Activated B cell treated with CpG ODN at 0.5 μM for 24 hours (primary cell): ENCODE results near the gene NOTCH3. TPM values are rescaled to one million over a fixed set of nuclear protein-coding genes. Genes with fewer than 3 reads are reported as not detected.

Experiments
- ATAC-seq: fragments of 200-7000 bp; cut with Tn5 transposase; one replicate; pipeline ENCODE4 v1.10.0; 2021; ENCODE audit warnings: low read depth, mild to moderate bottlenecking, moderate library complexity
- CTCF ChIA-PET: fragments of 350-600 bp; sonication (Branson Sonifier 250); formaldehyde crosslinking; loops from one replicate; lab custom pipeline; 2021; ENCODE audit warnings: antibody characterized with exemption; lab: Charles Lee
- POLR2A ChIA-PET: fragments of 350-600 bp; sonication (Branson Sonifier 250); formaldehyde crosslinking; loops from one replicate; lab custom pipeline; 2021; ENCODE audit warnings: antibody characterized with exemption; lab: Charles Lee
- DNase-seq: peaks from one replicate; pipeline ENCODE4 v3.0.0; 2022
- H3K27ac Mint-ChIP-seq: one replicate; pipeline ENCODE4 v1.8.0; 2020; ENCODE audit warnings: mixed read lengths
- H3K27me3 Mint-ChIP-seq: one replicate; pipeline ENCODE4 v1.8.0; 2021; ENCODE audit warnings: mixed read lengths
- H3K36me3 Mint-ChIP-seq: one replicate; pipeline ENCODE4 v1.8.0; 2021; ENCODE audit warnings: low read depth, mixed read lengths
- H3K4me1 Mint-ChIP-seq: one replicate; pipeline ENCODE4 v1.8.0; 2021; ENCODE audit warnings: mixed read lengths
- H3K4me3 Mint-ChIP-seq: one replicate; pipeline ENCODE4 v1.8.0; 2020; ENCODE audit warnings: mild to moderate bottlenecking, mixed read lengths
- H3K9me3 Mint-ChIP-seq: one replicate; pipeline ENCODE4 v1.8.0; 2020; ENCODE audit warnings: mixed read lengths
- CTCF ChIP-seq: fragments of 200-600 bp; IDR thresholded peaks from one replicate; pipeline ENCODE4 v1.8.0; 2022; ENCODE audit warnings: antibody characterized with exemption, mild to moderate bottlenecking
- intact Hi-C: fragments of 100-400 bp; cut with micrococcal nuclease; formaldehyde crosslinking; loops from one replicate; pipeline ENCODE4 v1.15.1; 2024
- total RNA-seq: library from RNA; stranded (reverse); gene quantifications from 2 replicates; pipeline ENCODE4 v1.2.3, GENCODE V29; 2022

The NOTCH3 gene
- total RNA-seq, 1 donor from 2014 or later = not detected

- Mint-ChIP-seq H3K36me3 (peaks cover 35% of the 10 kb centered on the region), H3K4me1 (no peaks in the 10 kb centered on the region), H3K27ac (no peak overlapping the region), H3K27me3 (peaks cover 3% of the 10 kb centered on the region), H3K4me3 (no peak overlapping the region), H3K9me3 (no peaks in the 10 kb centered on the region)
- POLR2A ChIA-PET = no interaction called here
- DNase-seq (no peak), ATAC-seq (no peak)
- CTCF ChIA-PET = no interaction called here
- TF ChIP-seq CTCF = no peak
- intact Hi-C loops = no loop called here
Measured at GRCh38 chr19:15113245-15114152, 87.3 kb downstream of the NOTCH3 start.

GRCh38 chr19:15112385-15112784 is 88.4 kb downstream of the NOTCH3 start:
- ATAC-seq (no peak), DNase-seq (no peak)
- Mint-ChIP-seq H3K4me3 (no peak overlapping the region), H3K4me1 (peaks cover 5% of the 10 kb centered on the region), H3K27ac (no peak overlapping the region), H3K27me3 (peaks cover 9% of the 10 kb centered on the region), H3K9me3 (no peaks in the 10 kb centered on the region), H3K36me3 (peaks cover 25% of the 10 kb centered on the region)
- ChIA-PET CTCF (no interaction called here), POLR2A (no interaction called here)
- intact Hi-C loops = no loop called here
- TF ChIP-seq CTCF = no peak

GRCh38 chr19:15111758-15112157 is 89.0 kb downstream of the NOTCH3 start:
- POLR2A ChIA-PET = no interaction called here
- Mint-ChIP-seq H3K36me3 (peaks cover 19% of the 10 kb centered on the region), H3K27me3 (peaks cover 12% of the 10 kb centered on the region), H3K4me3 (no peak overlapping the region), H3K27ac (no peak overlapping the region), H3K9me3 (no peaks in the 10 kb centered on the region), H3K4me1 (peaks cover 8% of the 10 kb centered on the region)
- intact Hi-C loops = no loop called here
- DNase-seq (no peak), ATAC-seq (no peak)
- TF ChIP-seq CTCF = no peak
- CTCF ChIA-PET = no interaction called here

- POLR2A ChIA-PET = no interaction called here
- intact Hi-C loops = no loop called here
- peaks cover 23% of the 10 kb centered on the region for H3K27me3 Mint-ChIP-seq
- peaks cover 11% of the 10 kb centered on the region for H3K4me1 Mint-ChIP-seq
- CTCF ChIA-PET = no interaction called here
- H3K27ac Mint-ChIP-seq = no peak overlapping the region
- H3K36me3 Mint-ChIP-seq = peaks cover 8% of the 10 kb centered on the region
- DNase-seq (no peak), ATAC-seq (no peak)
- no peaks in the 10 kb centered on the region for H3K9me3 Mint-ChIP-seq
- no peak for TF ChIP-seq CTCF
- no peak overlapping the region for H3K4me3 Mint-ChIP-seq
Measured at GRCh38 chr19:15110418-15110815, 90.4 kb downstream of the NOTCH3 start.

GRCh38 chr19:15109768-15110417 is 90.9 kb downstream of the NOTCH3 start:
- no peak for DNase-seq
- no peak overlapping the region for H3K27ac Mint-ChIP-seq
- ATAC-seq = no peak
- TF ChIP-seq CTCF = no peak
- peaks cover 27% of the 10 kb centered on the region for H3K27me3 Mint-ChIP-seq
- peaks cover 3% of the 10 kb centered on the region for H3K36me3 Mint-ChIP-seq
- H3K4me1 Mint-ChIP-seq = peaks cover 11% of the 10 kb centered on the region
- H3K9me3 Mint-ChIP-seq = peaks cover 4% of the 10 kb centered on the region
- no peak overlapping the region for H3K4me3 Mint-ChIP-seq
- intact Hi-C loops = no loop called here
- ChIA-PET CTCF (no interaction called here), POLR2A (no interaction called here)
